CD4-positive, CD25-positive, alpha-beta regulatory T cell (primary cell): ENCODE measurements around the gene SH3BGR. TPM values are rescaled to one million over a fixed set of nuclear protein-coding genes. Genes with fewer than 3 reads are reported as not detected.
"Not testable (repeated sequence)": the region's sequence is repeated elsewhere in the genome, so short reads cannot be mapped to it uniquely, and the experiment has no call there.

Experiments
- ATAC-seq, 2 donors: fragments of 150-1000 bp; cut with Tn5 transposase; one replicate each; pipeline ENCODE4 v1.10.0; 2021; ENCODE audit warnings: low read depth in 2 of 2, moderate number of reproducible peaks in 2 of 2, moderate library complexity in 1 of 2
- DNase-seq, 3 donors: peaks; one replicate each; pipeline versions ENCODE4 v3.0.0 to v3.0.0-alpha.2; 2012 to 2022; ENCODE audit warnings: mixed read lengths in 1 of 3
- H3K27ac ChIP-seq: one replicate; pipeline ENCODE4 v1.7.0; 2013; ENCODE audit warnings: mild to moderate bottlenecking, low read length; ENCODE audit not compliant: insufficient read depth, poor library complexity, severe bottlenecking
- H3K27me3 ChIP-seq: one replicate; pipeline ENCODE4 v1.7.0; 2013; ENCODE audit warnings: low read length; ENCODE audit not compliant: control insufficient read depth, insufficient read depth
- H3K36me3 ChIP-seq: one replicate; pipeline ENCODE4 v1.7.0; 2013; ENCODE audit warnings: mild to moderate bottlenecking, low read length, moderate library complexity; ENCODE audit not compliant: control insufficient read depth, insufficient read depth
- H3K4me1 ChIP-seq: 2 replicates; pipeline ENCODE4 v1.7.0; 2013; ENCODE audit warnings: mild to moderate bottlenecking, low read length; ENCODE audit not compliant: insufficient read depth, control insufficient read depth, poor library complexity, severe bottlenecking
- H3K4me3 ChIP-seq: one replicate; pipeline ENCODE4 v1.7.0; 2013; ENCODE audit warnings: low read depth, mild to moderate bottlenecking, low read length, moderate library complexity
- H3K9me3 ChIP-seq, 2 experiments: 1 replicate in 1 of 2; 2 replicates in 1 of 2; pipeline ENCODE4 v1.7.0; 2013; ENCODE audit warnings: low read length in 2 of 2, mild to moderate bottlenecking in 1 of 2, moderate library complexity in 1 of 2; ENCODE audit not compliant: control insufficient read depth in 2 of 2
- H3K27ac Mint-ChIP-seq, 3 donors: one replicate each; pipeline ENCODE4 v1.8.0; 2020 to 2022; ENCODE audit warnings: mild to moderate bottlenecking in 3 of 3, mixed read lengths in 3 of 3, moderate library complexity in 2 of 3
- H3K27me3 Mint-ChIP-seq: one replicate; pipeline ENCODE4 v1.8.0; 2022; ENCODE audit warnings: mild to moderate bottlenecking, mixed read lengths
- H3K36me3 Mint-ChIP-seq: one replicate; pipeline ENCODE4 v1.8.0; 2020; ENCODE audit warnings: mixed read lengths
- H3K4me1 Mint-ChIP-seq, 4 donors: one replicate each; pipeline ENCODE4 v1.8.0; 2020 to 2022; ENCODE audit warnings: mixed read lengths in 4 of 4, mild to moderate bottlenecking in 1 of 4
- H3K4me3 Mint-ChIP-seq, 4 donors: one replicate each; pipeline ENCODE4 v1.8.0; 2020 to 2022; ENCODE audit warnings: mild to moderate bottlenecking in 4 of 4, mixed read lengths in 4 of 4, moderate library complexity in 3 of 4
- H3K9me3 Mint-ChIP-seq, 7 donors: one replicate each; pipeline ENCODE4 v1.8.0; 2020 to 2022; ENCODE audit warnings: mixed read lengths in 7 of 7, mild to moderate bottlenecking in 3 of 7, moderate library complexity in 2 of 7
- polyA plus RNA-seq, 4 donors: library from polyadenylated mRNA; unstranded; fragments of 300-500 nt; fragmentation: Illumina TruSeq; gene quantifications; one replicate each; pipeline ENCODE4 v1.2.3, GENCODE V29; 2021
- total RNA-seq: library from RNA; stranded (reverse); gene quantifications from one replicate; pipeline ENCODE4 v1.2.3, GENCODE V29; 2022

SH3BGR gene
- total and polyA plus RNA-seq, 5 donors from 2014 or later = 0.56 to 1.4 (median 0.57) TPM; not detected in 2

DNA sequence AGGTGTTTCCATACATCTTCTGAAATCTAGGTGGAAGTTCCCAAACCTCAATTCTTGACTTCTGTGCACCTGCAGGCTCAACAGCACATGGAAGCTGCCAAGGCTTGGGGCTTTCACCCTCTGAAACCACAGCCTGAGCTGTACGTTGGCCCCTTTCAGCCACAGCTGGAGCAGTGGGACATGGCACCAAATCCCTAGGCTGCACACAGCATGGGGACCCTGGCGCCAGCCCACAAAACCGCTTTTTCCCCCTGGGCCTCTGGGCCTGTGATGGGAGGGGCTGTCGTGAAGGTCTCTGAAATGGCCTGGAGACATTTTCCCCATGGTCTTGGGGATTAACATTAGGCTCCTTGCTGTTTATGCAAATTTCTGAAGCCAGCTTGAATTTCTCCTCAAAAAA, 88.6 kb downstream of the SH3BGR start:
- not testable (repeated sequence) for ATAC-seq, H3K9me3 Mint-ChIP-seq, H3K4me1 Mint-ChIP-seq, DNase-seq, H3K27ac Mint-ChIP-seq, H3K4me3 Mint-ChIP-seq, H3K4me3 ChIP-seq, H3K36me3 ChIP-seq, H3K27ac ChIP-seq, H3K36me3 Mint-ChIP-seq, H3K9me3 ChIP-seq, H3K27me3 ChIP-seq, H3K27me3 Mint-ChIP-seq, H3K4me1 ChIP-seq

DNA sequence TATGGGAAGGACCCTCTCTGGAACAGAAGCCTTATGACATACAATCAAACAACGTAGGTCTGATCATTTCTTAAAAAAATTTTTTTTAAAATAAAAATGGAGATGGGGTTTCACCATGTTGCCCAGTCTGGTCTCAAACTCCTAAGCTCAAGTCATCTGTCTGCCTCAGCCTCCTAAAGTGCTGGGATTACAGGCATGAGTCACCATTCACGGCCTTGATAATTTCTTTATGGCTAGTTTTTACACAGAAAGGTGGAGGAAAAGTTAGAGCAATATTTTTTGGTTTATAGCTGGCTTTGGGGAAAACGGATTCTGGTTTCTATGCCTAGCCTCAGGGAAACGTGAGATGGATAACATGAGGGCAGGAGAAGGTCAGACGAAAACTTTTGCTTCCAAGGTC, 91.0 kb downstream of the SH3BGR start:
- peaks cover 6% of the 10 kb centered on the region for H3K27me3 Mint-ChIP-seq
- Histone ChIP-seq H3K36me3 (no peaks in the 10 kb centered on the region), H3K27me3 (no peaks in the 10 kb centered on the region), H3K4me1 (no peaks in the 10 kb centered on the region), H3K27ac (no peak overlapping the region), H3K9me3 (no peaks in the 10 kb centered on the region), H3K4me3 (no peak overlapping the region)
- ATAC-seq = no peak
- H3K36me3 Mint-ChIP-seq = no peaks in the 10 kb centered on the region
- peaks cover 0 to 6% (median 1%) of the 10 kb centered on the region in 7 donors for H3K9me3 Mint-ChIP-seq
- no peak for DNase-seq
- no peak overlapping the region for H3K4me3 Mint-ChIP-seq
- H3K27ac Mint-ChIP-seq = no peak overlapping the region
- no peaks in the 10 kb centered on the region for H3K4me1 Mint-ChIP-seq

DNA sequence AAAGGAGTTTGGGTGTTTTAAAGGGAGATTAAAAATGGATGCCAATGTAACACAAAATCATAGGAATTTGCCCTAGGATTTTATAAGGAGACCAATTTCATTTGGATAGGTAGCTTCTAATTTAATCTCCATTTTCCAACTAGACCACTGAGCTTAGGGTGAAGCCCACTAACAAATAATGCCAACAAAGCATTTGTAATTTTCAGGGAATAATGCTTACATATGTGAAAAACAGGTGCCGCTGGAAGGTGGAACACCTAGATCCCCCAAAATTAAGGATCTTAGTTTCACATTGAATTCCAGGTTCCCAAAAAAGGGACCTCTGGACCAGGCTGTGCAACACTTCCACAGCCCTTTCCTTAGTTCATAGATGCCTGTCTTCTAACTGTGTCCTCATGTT, 94.8 kb downstream of the SH3BGR start:
- no peak overlapping the region for H3K4me3 Mint-ChIP-seq
- peaks cover 0 to 16% (median 1%) of the 10 kb centered on the region in 7 donors for H3K9me3 Mint-ChIP-seq
- Histone ChIP-seq H3K27me3 (no peaks in the 10 kb centered on the region), H3K4me3 (no peak overlapping the region), H3K9me3 (no peaks in the 10 kb centered on the region), H3K27ac (no peak overlapping the region), H3K36me3 (no peaks in the 10 kb centered on the region), H3K4me1 (no peaks in the 10 kb centered on the region)
- no peak overlapping the region for H3K27ac Mint-ChIP-seq
- ATAC-seq (no peak), DNase-seq (no peak)
- H3K4me1 Mint-ChIP-seq = no peaks in the 10 kb centered on the region
- no peaks in the 10 kb centered on the region for H3K36me3 Mint-ChIP-seq
- H3K27me3 Mint-ChIP-seq = no peaks in the 10 kb centered on the region

DNA sequence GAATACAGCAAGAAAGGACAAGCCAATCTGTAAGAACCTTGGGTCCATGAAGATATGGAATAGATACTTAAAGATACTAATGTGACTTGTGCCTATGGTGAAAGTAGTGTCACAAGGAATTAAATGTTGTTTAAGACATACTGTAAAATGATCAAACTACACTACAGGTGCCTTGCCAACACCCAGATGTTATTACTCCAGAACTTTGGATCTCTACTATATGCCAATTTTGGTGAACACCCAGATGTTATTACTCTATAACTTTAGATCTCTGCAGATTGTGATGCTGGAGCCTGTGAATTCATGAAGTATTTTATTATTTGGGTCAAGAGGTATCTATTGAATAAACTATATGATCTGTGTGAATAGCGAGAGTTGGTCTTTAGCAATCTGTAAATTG, 101.1 kb downstream of the SH3BGR start:
- Histone ChIP-seq H3K4me1 (no peaks in the 10 kb centered on the region), H3K27me3 (no peaks in the 10 kb centered on the region), H3K4me3 (no peak overlapping the region), H3K27ac (no peak overlapping the region), H3K9me3 (no peaks in the 10 kb centered on the region), H3K36me3 (no peaks in the 10 kb centered on the region)
- ATAC-seq (no peak), DNase-seq (no peak)
- Mint-ChIP-seq H3K9me3 (peaks cover 0 to 9% (median 2%) of the 10 kb centered on the region in 7 donors), H3K4me1 (no peaks in the 10 kb centered on the region), H3K36me3 (no peaks in the 10 kb centered on the region), H3K27me3 (peaks cover 9% of the 10 kb centered on the region), H3K4me3 (no peak overlapping the region), H3K27ac (no peak overlapping the region)

DNA sequence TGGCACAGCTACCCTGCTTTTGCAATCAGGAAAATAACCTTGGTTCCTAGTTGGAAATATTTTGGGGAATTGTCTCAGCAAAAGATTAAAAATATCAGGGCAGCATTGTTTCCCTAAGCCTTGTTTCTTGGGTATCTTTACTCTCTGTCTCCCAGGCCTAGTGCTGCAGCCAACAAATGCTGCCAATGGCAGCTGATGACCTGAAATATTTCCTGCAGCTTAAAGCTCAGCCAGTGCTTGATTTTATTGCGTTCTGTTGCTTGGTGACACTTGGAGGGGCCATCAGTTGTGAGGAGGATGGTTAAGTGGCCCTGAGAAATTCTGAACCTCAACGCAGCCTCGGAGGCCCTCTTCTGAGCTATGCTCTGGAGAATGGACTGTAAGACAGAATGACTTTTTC, 101.6 kb downstream of the SH3BGR start:
- no peak overlapping the region for H3K4me3 ChIP-seq
- no peaks in the 10 kb centered on the region for H3K27me3 ChIP-seq
- H3K36me3 ChIP-seq = no peaks in the 10 kb centered on the region
- ATAC-seq (no peak), DNase-seq (no peak)
- Mint-ChIP-seq H3K27me3 (peaks cover 9% of the 10 kb centered on the region), H3K9me3 (peaks cover 0 to 5% (median 3%) of the 10 kb centered on the region in 7 donors), H3K4me3 (no peak overlapping the region), H3K4me1 (no peaks in the 10 kb centered on the region), H3K27ac (no peak overlapping the region), H3K36me3 (no peaks in the 10 kb centered on the region)
- H3K9me3 ChIP-seq = no peaks in the 10 kb centered on the region
- no peaks in the 10 kb centered on the region for H3K4me1 ChIP-seq
- no peak overlapping the region for H3K27ac ChIP-seq

DNA sequence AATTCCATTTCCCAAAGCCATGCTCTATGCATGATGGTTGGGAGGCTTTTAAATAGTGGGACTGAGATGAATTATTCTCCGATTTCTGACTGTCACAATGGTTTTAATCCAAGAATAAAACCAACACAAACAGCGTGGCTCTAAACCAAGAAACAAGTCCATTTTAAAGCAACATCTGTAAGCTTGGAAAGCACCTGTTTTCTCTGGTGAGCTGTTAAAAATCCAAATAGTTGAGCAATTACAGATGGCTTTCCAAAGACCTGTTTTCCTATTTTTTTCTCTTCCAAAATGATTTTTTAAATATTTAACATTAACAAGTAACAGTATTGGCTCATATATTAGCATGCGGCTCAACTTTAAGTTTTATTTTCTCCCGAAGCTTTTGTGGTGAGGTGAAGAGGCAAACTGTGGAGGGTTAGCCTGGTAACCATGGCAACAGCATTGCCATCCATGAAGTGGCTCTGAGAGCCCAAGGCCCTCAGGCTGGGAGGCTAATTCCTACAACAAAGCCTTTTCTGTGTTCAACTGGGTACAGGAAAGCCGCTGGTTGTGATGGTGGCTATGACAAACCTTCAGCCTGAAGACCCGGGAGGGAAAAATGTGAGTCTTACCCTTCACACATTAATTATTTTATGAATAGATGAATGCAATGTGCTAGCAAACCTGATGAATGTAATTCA, 104.3 kb downstream of the SH3BGR start:
- DNase-seq (no peak), ATAC-seq (no peak)
- Histone ChIP-seq H3K36me3 (no peaks in the 10 kb centered on the region), H3K4me1 (no peaks in the 10 kb centered on the region), H3K27ac (no peak overlapping the region), H3K4me3 (no peak overlapping the region), H3K9me3 (no peaks in the 10 kb centered on the region), H3K27me3 (peaks cover 2% of the 10 kb centered on the region)
- H3K36me3 Mint-ChIP-seq = no peaks in the 10 kb centered on the region
- peaks cover 9% of the 10 kb centered on the region for H3K27me3 Mint-ChIP-seq
- no peak overlapping the region for H3K4me3 Mint-ChIP-seq
- no peaks in the 10 kb centered on the region for H3K4me1 Mint-ChIP-seq
- no peak overlapping the region for H3K27ac Mint-ChIP-seq
- peaks cover 0 to 4% (median 2%) of the 10 kb centered on the region in 7 donors for H3K9me3 Mint-ChIP-seq

DNA sequence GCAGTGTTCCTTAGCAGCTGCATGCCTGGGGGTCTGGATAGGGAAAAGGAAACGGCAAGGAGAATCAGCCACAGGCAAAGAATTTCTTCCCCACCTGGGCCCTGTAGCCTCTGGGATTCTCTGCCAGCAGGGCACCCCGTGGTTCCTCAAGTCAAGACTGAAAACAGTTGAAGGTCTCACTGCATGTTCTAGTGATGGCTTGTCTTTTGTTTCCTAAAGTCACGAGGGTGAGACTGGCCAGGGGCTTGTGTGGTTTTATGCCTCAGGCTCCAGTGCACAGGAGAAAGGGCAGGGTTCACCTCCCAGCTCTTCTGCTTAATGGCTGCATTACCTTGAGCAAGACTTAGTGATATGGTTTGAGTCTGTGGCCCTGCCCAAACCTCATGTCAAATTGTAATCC, 107.7 kb downstream of the SH3BGR start:
- no peaks in the 10 kb centered on the region for H3K36me3 Mint-ChIP-seq

DNA sequence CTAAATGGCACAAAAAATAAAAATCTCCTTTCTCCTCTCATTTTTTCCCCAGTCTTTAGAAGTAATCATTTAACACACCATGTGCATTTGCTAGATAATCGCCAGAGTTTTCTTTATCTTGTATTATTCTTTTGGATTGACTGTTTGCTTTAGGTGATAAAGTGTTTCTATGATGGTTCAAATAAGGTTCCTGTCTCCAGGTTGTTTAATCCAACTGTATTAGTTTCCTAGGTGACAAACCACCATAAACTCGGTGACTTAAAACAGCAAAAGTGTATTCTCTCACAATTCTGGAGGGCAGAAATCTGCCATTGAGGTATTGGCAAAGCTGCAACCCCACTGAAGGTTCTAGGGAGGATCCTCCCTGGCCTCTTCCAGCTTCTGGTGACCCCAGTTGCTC, 109.4 kb downstream of the SH3BGR start:
- Mint-ChIP-seq H3K9me3 (peaks cover 0 to 4% (median 0%) of the 10 kb centered on the region in 7 donors), H3K27ac (no peak overlapping the region), H3K36me3 (no peaks in the 10 kb centered on the region), H3K4me3 (no peak overlapping the region), H3K4me1 (no peaks in the 10 kb centered on the region), H3K27me3 (peaks cover 5% of the 10 kb centered on the region)
- Histone ChIP-seq H3K4me1 (no peaks in the 10 kb centered on the region), H3K27me3 (peaks cover 2% of the 10 kb centered on the region), H3K9me3 (no peaks in the 10 kb centered on the region), H3K4me3 (no peak overlapping the region), H3K27ac (no peak overlapping the region), H3K36me3 (no peaks in the 10 kb centered on the region)
- DNase-seq (no peak), ATAC-seq (no peak)

More for the DNA sequence above, 107.7 kb downstream of the SH3BGR start:
- Histone ChIP-seq H3K36me3 (no peaks in the 10 kb centered on the region), H3K27me3 (peaks cover 2% of the 10 kb centered on the region), H3K4me1 (no peaks in the 10 kb centered on the region), H3K4me3 (no peak overlapping the region), H3K27ac (no peak overlapping the region), H3K9me3 (no peaks in the 10 kb centered on the region)
- peaks cover 6% of the 10 kb centered on the region for H3K27me3 Mint-ChIP-seq
- ATAC-seq (no peak), DNase-seq (no peak)
- H3K9me3 Mint-ChIP-seq = peaks cover 0 to 4% (median 0%) of the 10 kb centered on the region in 7 donors
- H3K27ac Mint-ChIP-seq = no peak overlapping the region
- no peaks in the 10 kb centered on the region for H3K4me1 Mint-ChIP-seq
- no peak overlapping the region for H3K4me3 Mint-ChIP-seq
